Prostate gland (tissue), 2 donors: ENCODE measurements around the gene ECE2. TPM values are rescaled to one million over a fixed set of nuclear protein-coding genes. Genes with fewer than 3 reads are reported as not detected.

Experiments
- DNase-seq: peaks from one replicate; pipeline ENCODE4 v3.0.0-alpha.2; 2019; ENCODE audit warnings: low spot score
- H3K27ac ChIP-seq, 2 donors: fragments of 200-600 bp; sonication (generic); 2 replicates each; pipeline ENCODE4 v1.5.1; 2017 to 2019
- H3K27me3 ChIP-seq: fragments of 200-600 bp; sonication (generic); replicated peaks from 2 replicates; pipeline ENCODE4 v1.5.1; 2019; ENCODE audit not compliant: insufficient read depth
- H3K36me3 ChIP-seq, 2 donors: fragments of 200-600 bp; sonication (generic); 1 replicate in 1 of 2; 2 replicates in 1 of 2; pipeline versions ENCODE4 v1.5.1 to v1.8.1; 2017 to 2019
- H3K4me1 ChIP-seq: fragments of 200-600 bp; sonication (generic); replicated peaks from 2 replicates; pipeline ENCODE4 v1.5.1; 2019
- H3K4me3 ChIP-seq, 2 donors: fragments of 200-600 bp; sonication (generic); 2 replicates each; pipeline ENCODE4 v1.5.1; 2017 to 2019
- H3K9me3 ChIP-seq: fragments of 200-600 bp; sonication (generic); 2 replicates; pipeline ENCODE4 v1.5.1; 2017
- CTCF ChIP-seq, 4 experiments: fragments of 200-600 bp in 2 of 4; fragments of 450-650 bp in 2 of 4; sonication (generic) in 2 of 4; IDR thresholded peaks; 1 replicate in 3 of 4; 2 replicates in 1 of 4; pipeline ENCODE4 v1.5.1; 2016 to 2019; ENCODE audit warnings: antibody characterized with exemption in 4 of 4, mild to moderate bottlenecking in 2 of 4, moderate library complexity in 2 of 4
- POLR2A ChIP-seq: fragments of 450-650 bp; IDR thresholded peaks from one replicate; pipeline ENCODE4 v1.6.1; 2016; ENCODE audit warnings: antibody characterized with exemption, mild to moderate bottlenecking
- POLR2AphosphoS5 ChIP-seq: sonication (generic); formaldehyde crosslinking; IDR thresholded peaks from one replicate; pipeline ENCODE4 v1.6.1; 2017; ENCODE audit warnings: antibody characterized with exemption
- WGBS: methylation state at CpG from one replicate; pipeline ENCODE4 v1.1.5; 2018; 5-methylcytosine and 5-hydroxymethylcytosine counted together
- intact Hi-C: fragments of 100-400 bp; cut with DNase I; formaldehyde crosslinking; loops from one replicate; pipeline ENCODE4 v1.14.2; 2022
- total RNA-seq, 2 donors: library from RNA; depleted of rRNA; stranded (reverse); fragments of >200 nt; gene quantifications; one replicate each; pipeline ENCODE4 v1.1.0, GENCODE V29; 2016

The ECE2 gene
- total RNA-seq, 2 donors from 2014 or later = 0.57 TPM; not detected in 1

GRCh38 chr3:184321666-184322065, 45.8 kb downstream of the ECE2 start:
- H3K27me3 ChIP-seq = no peaks in the 10 kb centered on the region
- intact Hi-C loops = no loop called here
- no peak overlapping the region for H3K27ac ChIP-seq
- TF ChIP-seq CTCF (IDR thresholded peaks at IDR 0.05) (no peak), POLR2A (no peak), POLR2AphosphoS5 (no peak)
- WGBS = 74% methylated on average over 5 of the region's 5 CpGs
- H3K4me3 ChIP-seq = no peak overlapping the region
- H3K9me3 ChIP-seq = no peaks in the 10 kb centered on the region
- peaks cover 54 to 58% of the 10 kb centered on the region in 2 donors for H3K36me3 ChIP-seq
- H3K4me1 ChIP-seq = peaks cover 19% of the 10 kb centered on the region
- DNase-seq = no peak

- no peak for DNase-seq
- H3K27ac ChIP-seq = no peak overlapping the region
- no peak for TF ChIP-seq POLR2AphosphoS5
- no peak for TF ChIP-seq POLR2A
- TF ChIP-seq CTCF (IDR thresholded peaks at IDR 0.05) = no peak
- H3K4me1 ChIP-seq = peaks cover 16% of the 10 kb centered on the region
- no peaks in the 10 kb centered on the region for H3K9me3 ChIP-seq
- H3K36me3 ChIP-seq = peaks cover 66 to 71% of the 10 kb centered on the region in 2 donors
- no peak overlapping the region for H3K4me3 ChIP-seq
- no peaks in the 10 kb centered on the region for H3K27me3 ChIP-seq
- intact Hi-C loops = no loop called here
- 89% methylated on average over 19 of the region's 20 CpGs for WGBS
Observed at GRCh38 chr3:184322731-184323487, 47.1 kb downstream of the ECE2 start.

- Histone ChIP-seq H3K27me3 (no peaks in the 10 kb centered on the region), H3K36me3 (peaks cover 72 to 75% of the 10 kb centered on the region in 2 donors), H3K4me3 (no peak overlapping the region), H3K4me1 (peaks cover 15% of the 10 kb centered on the region), H3K9me3 (no peaks in the 10 kb centered on the region), H3K27ac (no peak overlapping the region)
- WGBS = 93% methylated on average over 8 of the region's 8 CpGs
- TF ChIP-seq POLR2A (no peak), CTCF (IDR thresholded peaks at IDR 0.05) (no peak), POLR2AphosphoS5 (no peak)
- DNase-seq = no peak
- intact Hi-C loops = no loop called here
Observed at GRCh38 chr3:184323696-184324095, 47.9 kb downstream of the ECE2 start.

- DNase-seq = no peak
- 85% methylated on average over 13 of the region's 13 CpGs for WGBS
- no peak overlapping the region for H3K27ac ChIP-seq
- H3K4me3 ChIP-seq = no peak overlapping the region
- TF ChIP-seq POLR2AphosphoS5 (no peak), CTCF (IDR thresholded peaks at IDR 0.05) (no peak), POLR2A (no peak)
- no peaks in the 10 kb centered on the region for H3K9me3 ChIP-seq
- H3K27me3 ChIP-seq = no peaks in the 10 kb centered on the region
- peaks cover 4% of the 10 kb centered on the region for H3K4me1 ChIP-seq
- peaks cover 78 to 90% of the 10 kb centered on the region in 2 donors for H3K36me3 ChIP-seq
- intact Hi-C loops = no loop called here
Observed at GRCh38 chr3:184325269-184325668, 49.4 kb downstream of the ECE2 start.
